NCI-H146 (cell line): ENCODE measurements around the gene ACP5.
A peak's percentile ranks its signal among the peaks of the same experiment; 100 is the strongest.
"Not testable (repeated sequence)": the region's sequence is repeated elsewhere in the genome, so short reads cannot be mapped to it uniquely, and the experiment has no call there.

ENCODE experiments used
- DNase-seq: peaks from one replicate; lab custom pipeline; 2025; lab: John Stamatoyannopoulos, UW

ACP5 gene

GRCh38 chr19:11577451-11578257 is at the start of gene ACP5:
Gene ACP5 (minus strand): TSS chr19:11577645. CDS start chr19:11577317, 328 bp downstream.
- DNase-seq: no peak

- no peak for DNase-seq
Measured at GRCh38 chr19:11626252-11626651, 48.8 kb upstream of the ACP5 start.

GRCh38 chr19:11624069-11624463 is 46.6 kb upstream of the ACP5 start:
- no peak for DNase-seq

GRCh38 chr19:11622401-11622800 is 45.0 kb upstream of the ACP5 start:
- DNase-seq: not testable (repeated sequence)

- DNase-seq: no peak
Measured at GRCh38 chr19:11620553-11620952, 43.1 kb upstream of the ACP5 start.

- no peak for DNase-seq
Measured at GRCh38 chr19:11617180-11618062, 40.0 kb upstream of the ACP5 start.

- no peak for DNase-seq
Measured at GRCh38 chr19:11612816-11613511, 35.5 kb upstream of the ACP5 start.

GRCh38 chr19:11611730-11612129 is 34.3 kb upstream of the ACP5 start:
- no peak for DNase-seq

GRCh38 chr19:11606484-11606883 is 29.0 kb upstream of the ACP5 start:
- no peak for DNase-seq

- not testable (repeated sequence) for DNase-seq
Measured at GRCh38 chr19:11599704-11600103, 22.3 kb upstream of the ACP5 start.

GRCh38 chr19:11598746-11599145 is 21.3 kb upstream of the ACP5 start:
- no peak for DNase-seq

- DNase-seq: no peak
Measured at GRCh38 chr19:11598103-11598483, 20.6 kb upstream of the ACP5 start.

GRCh38 chr19:11597202-11598102 is 20.0 kb upstream of the ACP5 start, which contains the start of gene ZNF627:
Gene ZNF627 (plus strand): TSS chr19:11597483. CDS start chr19:11597628, 145 bp downstream.
- peak; percentile 99 for DNase-seq

GRCh38 chr19:11596156-11596555 is 18.7 kb upstream of the ACP5 start:
- no peak for DNase-seq

- no peak for DNase-seq
Measured at GRCh38 chr19:11594084-11594483, 16.6 kb upstream of the ACP5 start.

- peak; percentile 56 for DNase-seq
Measured at GRCh38 chr19:11587975-11588631, 10.7 kb upstream of the ACP5 start.

- peak; percentile 70 for DNase-seq
Measured at GRCh38 chr19:11587302-11587974, 10.0 kb upstream of the ACP5 start.

GRCh38 chr19:11586331-11586730 is 8.9 kb upstream of the ACP5 start:
- no peak for DNase-seq

- DNase-seq: no peak
Measured at GRCh38 chr19:11581740-11582139, 4.3 kb upstream of the ACP5 start.

- no peak for DNase-seq
Measured at GRCh38 chr19:11580116-11580515, 2.7 kb upstream of the ACP5 start.
